GM12878 (cell line): ENCODE data around the gene CTBP1. TPM values are rescaled to one million over a fixed set of nuclear protein-coding genes. Genes with fewer than 3 reads are reported as not detected.

Source experiments
- CBX3 ChIP-seq: fragments of 200-600 bp; sonication (generic); IDR thresholded peaks from 2 replicates; pipeline ENCODE4 v1.6.1; 2016; ENCODE audit warnings: low read depth, borderline replicate concordance
- ESRRA ChIP-seq: IDR thresholded peaks from 2 replicates; pipeline ENCODE4 v1.6.1; 2012; ENCODE audit warnings: mild to moderate bottlenecking, low read length, improper control_type of control experiment
- FOS ChIP-seq: IDR thresholded peaks from 3 replicates; pipeline ENCODE4 v1.6.1; 2011; ENCODE audit warnings: borderline replicate concordance; ENCODE audit not compliant: insufficient read length; ENCODE audit errors: extremely low read depth
- PAX8 ChIP-seq: fragments of 450-650 bp; IDR thresholded peaks from 2 replicates; pipeline ENCODE4 v1.6.1; 2017; ENCODE audit warnings: mild to moderate bottlenecking, moderate library complexity
- RAD21 ChIP-seq: IDR thresholded peaks from 2 replicates; pipeline ENCODE4 v1.6.1; 2011; ENCODE audit warnings: mild to moderate bottlenecking, low read depth, low read length, moderate library complexity; ENCODE audit not compliant: insufficient read depth
- RELB ChIP-seq: fragments of 450-650 bp; IDR thresholded peaks from 2 replicates; pipeline ENCODE4 v1.6.1; 2017; ENCODE audit warnings: low read depth, mild to moderate bottlenecking, moderate library complexity
- SMARCA5 ChIP-seq: fragments of 450-650 bp; IDR thresholded peaks from 2 replicates; pipeline ENCODE4 v1.6.1; 2017; ENCODE audit warnings: mild to moderate bottlenecking
- SMC3 ChIP-seq: IDR thresholded peaks from 2 replicates; pipeline ENCODE4 v1.6.1; 2011; ENCODE audit warnings: low read length, improper control_type of control experiment, borderline replicate concordance
- SPI1 ChIP-seq: IDR thresholded peaks from 2 replicates; pipeline ENCODE4 v1.6.1; 2011; ENCODE audit warnings: low read depth, mild to moderate bottlenecking, low read length, moderate library complexity, borderline replicate concordance; ENCODE audit not compliant: insufficient read depth
- ZBTB11 ChIP-seq: fragments of 450-650 bp; formaldehyde crosslinking; IDR thresholded peaks from 2 replicates; pipeline ENCODE4 v1.5.0; 2022; ENCODE audit warnings: mild to moderate bottlenecking, missing genetic modification characterization
- ZBTB33 ChIP-seq: fragments of 450-650 bp; IDR thresholded peaks from 2 replicates; pipeline ENCODE4 v1.6.1; 2017; ENCODE audit warnings: mild to moderate bottlenecking
- polyA plus RNA-seq, 11 experiments: library from polyadenylated mRNA; depleted of rRNA in 4 of 11; unstranded in 6 of 11; stranded (reverse) in 5 of 11; fragments of >200 nt; fragmentation: Nextera tagmentation in 4 of 11; fragmentation: Illumina TruSeq in 1 of 11; extraction: Ambion mirVana in 4 of 11; extraction: Trizol in 1 of 11; gene quantifications; 1 replicate in 1 of 11; 2 replicates in 10 of 11; pipeline versions ENCODE4 v1.2.1 to v1.2.3, GENCODE V29; 2011 to 2016; ENCODE audit warnings: inconsistent platforms in 2 of 11, missing spikeins in 2 of 11, low read depth in 1 of 11
- total RNA-seq, 4 experiments: library from RNA; depleted of rRNA in 3 of 4; stranded (reverse); fragments of >200 nt in 3 of 4; fragmentation: Illumina TruSeq in 1 of 4; extraction: Trizol in 1 of 4; gene quantifications; 2 replicates each; pipeline versions ENCODE4 v1.2.1 to v1.2.3, GENCODE V29; 2013 to 2021

CTBP1 gene
- total and polyA plus RNA-seq, 10 of the 15 experiments (the other 5 are each of a cell fraction or from before 2014, with no cell fraction given) = 7.4 to 182 (median 63.1) TPM

- TF ChIP-seq RELB = no peak
- TF ChIP-seq PAX8 = no peak
- no peak for TF ChIP-seq CBX3
- TF ChIP-seq ZBTB33 = no peak
- TF ChIP-seq FOS = no peak
- TF ChIP-seq ESRRA = no peak
- no peak for TF ChIP-seq SMARCA5
- TF ChIP-seq ZBTB11 = no peak
- TF ChIP-seq SPI1 = no peak
- no peak for TF ChIP-seq SMC3
- TF ChIP-seq RAD21 = no peak
- TF ChIP-seq, all 136 proteins: peak for 0
Measured at GRCh38 chr4:1174941-1175634, 73.8 kb downstream of the CTBP1 start (continued).
